ENCODE data around the gene IRF4.
"Not testable (repeated sequence)": the region's sequence is repeated elsewhere in the genome, so short reads cannot be mapped to it uniquely, and the experiment has no call there.

The IRF4 gene

DNA sequence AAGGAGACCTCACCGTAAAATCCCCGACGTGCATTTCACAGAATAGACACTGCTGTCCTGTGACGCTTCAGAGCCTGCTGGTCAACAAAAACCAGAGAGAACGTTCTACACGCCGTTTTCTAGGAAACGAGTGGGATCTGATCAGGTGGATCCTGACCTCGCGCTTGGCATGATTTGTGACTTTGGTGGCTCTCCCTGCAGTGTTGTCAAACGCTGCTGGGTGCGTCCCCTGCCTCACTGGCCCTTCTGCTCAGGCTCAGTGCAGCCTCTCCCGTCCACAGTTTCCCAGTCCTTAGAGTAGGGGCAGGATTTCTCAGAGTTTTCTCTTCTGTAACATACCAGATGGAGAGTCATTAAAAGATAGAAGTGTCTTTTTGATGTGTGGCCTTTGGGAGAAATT lies 27.6 kb upstream of the IRF4 start:
- DNase-seq: no peak

DNA sequence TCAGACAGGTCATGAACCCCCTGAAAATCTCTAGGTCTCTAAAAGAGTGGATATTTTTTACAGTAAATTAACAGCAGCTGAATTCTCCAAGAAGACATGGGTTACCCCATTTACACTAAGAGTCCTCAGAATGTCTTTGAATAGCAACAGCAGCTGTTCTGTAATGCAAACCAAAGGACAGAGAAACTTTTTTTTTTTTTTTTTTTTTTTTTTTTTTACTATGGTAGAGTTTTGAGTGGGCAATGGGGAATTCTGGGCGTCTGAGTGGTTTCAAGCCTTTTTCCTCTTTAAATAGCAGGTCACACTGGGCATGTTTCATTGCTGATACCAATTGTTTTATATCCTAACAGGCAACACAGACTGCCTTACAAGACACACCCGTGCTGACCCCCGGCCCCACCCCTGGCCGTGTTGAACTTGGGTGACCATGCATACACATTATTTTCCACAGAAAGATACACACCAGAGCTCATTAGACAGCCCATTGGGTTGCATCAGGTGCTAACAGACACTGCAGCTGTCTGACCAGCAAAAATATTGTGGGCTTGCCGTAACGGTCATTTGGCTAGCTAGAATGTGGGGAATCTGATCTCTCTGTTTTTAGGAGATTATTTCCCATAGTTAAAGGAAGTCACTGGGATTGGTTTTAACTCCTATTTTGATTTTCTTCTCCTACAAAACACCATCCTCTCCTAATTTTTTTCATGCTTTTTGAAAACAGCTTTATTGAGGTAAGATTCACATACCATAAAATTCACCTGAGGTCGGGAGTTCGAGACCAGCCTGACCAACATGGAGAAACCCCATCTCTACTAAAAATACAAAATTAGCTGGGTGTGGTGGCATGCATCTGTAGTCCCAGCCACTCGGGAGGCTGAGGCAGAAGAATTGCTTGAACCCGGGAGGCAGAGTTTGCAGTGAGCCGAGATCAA lies 26.7 kb upstream of the IRF4 start:
- in situ Hi-C loops (cut with MboI; ENCODE audit: low pct_unique_long_range_greater_than_20kb, low sequenced_read_pairs): no loop called here
- no peak for DNase-seq

More for the DNA sequence above, 27.6 kb upstream of the IRF4 start:
- in situ Hi-C loops (cut with MboI; ENCODE audit: low pct_unique_long_range_greater_than_20kb, low sequenced_read_pairs): no loop called here

DNA sequence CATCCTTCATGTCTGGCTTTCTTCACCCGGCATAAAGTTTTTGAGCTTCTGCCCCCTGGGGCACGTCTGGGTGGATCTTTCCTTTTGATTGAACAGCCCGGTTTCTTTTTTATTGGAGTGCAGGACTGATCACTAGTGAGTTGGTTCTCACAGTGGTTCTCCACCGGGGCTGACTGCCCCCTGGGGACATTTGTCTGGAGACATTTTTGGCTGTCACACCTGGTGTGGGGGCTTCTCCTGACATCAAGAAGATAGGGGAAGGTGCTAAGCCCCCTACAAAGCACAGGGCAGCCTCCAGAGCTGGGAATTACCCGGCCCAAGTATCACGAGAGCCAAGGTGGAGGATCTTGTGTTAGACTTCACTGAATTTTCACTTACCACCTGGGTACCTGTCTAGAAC lies 25.7 kb upstream of the IRF4 start:
- in situ Hi-C loops (cut with MboI; ENCODE audit: low pct_unique_long_range_greater_than_20kb, low sequenced_read_pairs): no loop called here
- no peak for DNase-seq

DNA sequence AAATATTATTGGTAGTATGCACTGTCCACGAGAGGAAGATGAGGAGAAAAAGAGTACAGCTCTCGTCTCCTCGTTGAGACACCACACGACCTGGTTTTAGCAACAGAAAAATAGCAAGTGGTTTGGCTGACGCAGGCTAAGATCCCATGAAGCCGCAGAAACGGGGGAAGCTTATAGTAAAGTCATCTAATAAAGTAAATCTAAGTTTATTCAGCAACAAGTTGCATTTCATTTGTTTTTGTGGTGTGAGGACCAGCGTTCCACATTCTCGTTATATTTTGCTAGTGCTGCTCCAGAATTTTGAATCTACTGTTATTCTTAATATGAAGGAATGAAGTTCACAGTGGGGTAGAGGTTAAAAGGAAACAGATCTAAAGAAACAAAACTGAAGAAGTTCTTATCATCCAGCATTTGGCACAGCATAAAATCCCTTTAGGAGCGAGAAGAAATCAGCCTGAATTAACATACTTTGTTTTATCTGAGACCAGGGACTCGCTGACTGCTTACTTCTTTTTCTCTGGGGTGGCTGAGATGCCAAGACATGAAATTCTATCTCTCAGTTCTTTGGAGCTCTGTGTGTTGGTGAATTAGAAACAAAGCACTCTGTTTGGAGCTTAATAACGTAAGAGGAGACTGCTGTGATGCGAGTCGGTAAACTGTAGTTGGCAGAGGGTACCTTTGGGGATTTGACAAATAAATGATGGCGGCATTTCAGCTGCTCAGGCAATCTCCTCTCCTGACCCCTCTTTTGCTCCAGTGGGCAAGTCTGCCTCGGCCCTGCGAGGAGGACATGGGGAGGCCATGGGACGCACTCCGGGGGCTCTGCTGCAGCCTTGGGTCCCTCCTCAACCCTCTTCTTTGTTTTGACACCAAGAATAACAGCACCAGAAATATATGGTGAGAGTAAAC lies 24.9 kb upstream of the IRF4 start:
- DNase-seq: no peak
- in situ Hi-C loops (cut with MboI; ENCODE audit: low pct_unique_long_range_greater_than_20kb, low sequenced_read_pairs): no loop called here

DNA sequence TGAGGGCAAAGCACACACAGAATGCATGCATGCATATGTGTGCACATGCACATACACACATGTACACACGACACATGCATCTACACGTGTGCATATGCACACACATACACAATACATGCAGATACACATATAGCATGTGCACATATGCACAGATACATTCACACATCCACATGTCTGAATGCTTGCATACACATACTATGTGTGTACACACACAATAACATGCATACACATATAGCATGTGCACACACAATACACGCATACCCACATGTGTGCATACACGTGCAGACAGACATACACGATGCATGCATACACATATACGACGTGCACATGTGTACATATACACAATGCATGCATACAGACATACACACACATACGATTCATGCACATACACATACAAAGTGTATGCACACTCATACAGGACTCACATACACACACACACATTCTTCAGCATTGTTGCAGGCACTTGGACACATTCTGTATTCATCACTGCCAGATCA lies 24.2 kb upstream of the IRF4 start:
- no peak for DNase-seq
- in situ Hi-C loops (cut with MboI; ENCODE audit: low pct_unique_long_range_greater_than_20kb, low sequenced_read_pairs): no loop called here

DNA sequence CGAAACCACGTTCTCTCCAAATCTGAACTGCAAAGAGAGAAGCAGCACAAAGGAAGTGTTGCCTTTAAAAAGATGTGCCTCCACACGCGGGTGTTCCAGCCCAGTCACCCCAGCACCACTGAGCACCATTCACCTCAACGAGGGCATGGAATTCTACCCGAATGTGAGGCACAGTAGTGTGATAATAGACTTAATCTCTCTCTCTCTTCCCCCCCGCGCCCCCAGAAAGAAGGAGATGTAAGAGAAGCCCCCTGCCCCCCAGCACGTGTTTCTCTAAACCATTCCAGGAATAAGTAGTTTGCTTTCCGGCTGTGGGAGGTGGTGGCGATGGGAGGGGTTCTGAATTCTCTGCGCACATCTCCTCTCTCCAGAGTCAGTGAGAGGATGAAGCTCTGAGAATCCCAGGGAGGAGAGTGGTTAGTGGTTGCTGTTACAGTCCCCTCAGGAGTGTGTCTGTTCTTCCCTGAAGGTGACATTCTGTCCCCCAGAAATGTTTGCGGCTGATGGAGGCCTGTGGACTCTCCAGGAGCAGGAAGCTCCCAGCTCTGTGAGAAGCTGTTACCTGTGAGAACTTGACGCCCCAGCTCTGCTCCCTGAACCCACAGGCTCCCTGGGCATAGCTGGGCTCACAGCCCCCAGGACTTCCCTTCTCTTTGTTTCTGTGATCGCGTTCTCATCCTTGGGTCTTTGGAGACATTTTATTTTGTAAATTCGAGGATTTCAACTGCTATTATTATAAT lies 23.5 kb upstream of the IRF4 start:
- DNase-seq: no peak
- in situ Hi-C loops (cut with MboI; ENCODE audit: low pct_unique_long_range_greater_than_20kb, low sequenced_read_pairs): no loop called here

DNA sequence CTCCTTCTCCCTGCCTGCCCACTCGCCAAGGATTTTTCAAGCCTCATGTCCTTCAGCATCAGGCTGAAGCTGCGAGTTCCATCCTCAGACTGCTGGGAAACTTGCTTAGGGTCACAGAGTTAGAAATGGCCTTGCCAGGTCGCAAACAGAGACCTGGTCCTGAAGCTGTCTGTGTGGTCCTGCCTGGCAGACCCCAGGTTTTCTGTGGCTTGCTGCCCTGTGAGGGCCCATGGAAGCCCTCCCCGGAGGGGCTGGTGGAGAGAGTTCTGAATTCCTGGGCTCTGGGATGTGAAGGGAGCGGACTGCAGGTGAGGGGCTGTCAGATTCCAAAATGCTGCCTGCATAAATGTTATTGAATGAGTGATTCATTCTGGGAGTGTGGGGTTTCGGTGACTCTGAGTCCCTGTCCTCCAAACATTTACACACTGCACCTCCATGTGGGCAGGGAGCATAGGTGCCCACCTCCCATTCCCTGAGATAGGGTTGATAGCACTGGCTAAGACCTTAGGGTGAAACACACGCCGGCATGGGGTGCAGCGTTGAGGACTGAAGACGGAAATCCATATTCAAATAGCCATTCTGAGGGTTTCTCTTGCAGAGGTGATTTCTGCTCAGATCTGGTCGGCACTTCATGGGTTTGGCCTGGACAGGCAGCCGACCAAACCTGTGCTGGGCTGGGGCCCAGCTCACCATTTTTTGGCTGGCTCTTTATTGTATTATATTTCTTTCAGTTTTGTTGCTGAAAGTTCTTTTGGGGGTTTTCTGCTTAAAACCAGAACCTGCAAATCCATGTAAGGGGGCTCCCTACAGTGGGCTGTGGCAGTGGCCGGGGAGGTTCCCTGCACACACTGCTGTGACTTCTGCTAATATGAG lies 21.8 kb upstream of the IRF4 start:
- in situ Hi-C loops (cut with MboI; ENCODE audit: low pct_unique_long_range_greater_than_20kb, low sequenced_read_pairs): no loop called here
- no peak for DNase-seq

DNA sequence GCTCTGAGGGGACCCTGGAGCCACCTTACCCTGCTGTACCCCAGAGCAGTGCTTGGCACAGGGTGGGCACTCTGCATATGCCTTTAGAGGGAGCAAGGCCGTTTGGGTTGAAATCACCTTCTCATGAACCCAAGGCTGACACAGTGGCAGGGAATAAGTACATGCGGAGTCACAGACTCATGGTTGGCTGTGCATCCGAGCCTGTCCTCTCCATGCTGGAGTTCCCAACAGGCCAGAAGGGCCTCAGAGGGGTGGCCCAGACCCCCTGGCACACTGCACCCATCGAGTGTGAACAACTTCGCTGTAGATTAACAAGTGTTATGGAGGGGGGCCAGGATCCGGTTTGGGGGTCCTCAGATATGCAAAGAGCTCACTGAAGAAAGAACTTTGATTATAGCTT lies 21.0 kb upstream of the IRF4 start:
- no peak for DNase-seq
- in situ Hi-C loops (cut with MboI; ENCODE audit: low pct_unique_long_range_greater_than_20kb, low sequenced_read_pairs): no loop called here

DNA sequence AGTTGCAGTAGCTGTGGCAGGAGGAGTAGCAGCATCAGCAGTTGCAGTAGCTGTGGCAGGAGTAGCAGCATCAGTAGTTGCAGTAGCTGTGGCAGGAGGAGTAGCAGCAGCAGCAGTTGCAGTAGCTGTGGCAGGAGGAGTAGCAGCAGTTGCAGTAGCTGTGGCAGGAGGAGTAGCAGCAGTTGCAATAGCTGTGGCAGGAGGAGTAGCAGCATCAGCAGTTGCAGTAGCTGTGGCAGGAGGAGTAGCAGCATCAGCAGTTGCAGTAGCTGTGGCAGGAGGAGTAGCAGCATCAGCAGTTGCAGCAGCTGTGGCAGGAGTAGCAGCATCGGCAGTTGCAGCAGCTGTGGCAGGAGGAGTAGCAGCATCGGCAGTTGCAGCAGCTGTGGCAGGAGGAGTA lies 19.7 kb upstream of the IRF4 start:
- DNase-seq; in situ Hi-C loops (cut with MboI; ENCODE audit: low pct_unique_long_range_greater_than_20kb, low sequenced_read_pairs): not testable (repeated sequence)

DNA sequence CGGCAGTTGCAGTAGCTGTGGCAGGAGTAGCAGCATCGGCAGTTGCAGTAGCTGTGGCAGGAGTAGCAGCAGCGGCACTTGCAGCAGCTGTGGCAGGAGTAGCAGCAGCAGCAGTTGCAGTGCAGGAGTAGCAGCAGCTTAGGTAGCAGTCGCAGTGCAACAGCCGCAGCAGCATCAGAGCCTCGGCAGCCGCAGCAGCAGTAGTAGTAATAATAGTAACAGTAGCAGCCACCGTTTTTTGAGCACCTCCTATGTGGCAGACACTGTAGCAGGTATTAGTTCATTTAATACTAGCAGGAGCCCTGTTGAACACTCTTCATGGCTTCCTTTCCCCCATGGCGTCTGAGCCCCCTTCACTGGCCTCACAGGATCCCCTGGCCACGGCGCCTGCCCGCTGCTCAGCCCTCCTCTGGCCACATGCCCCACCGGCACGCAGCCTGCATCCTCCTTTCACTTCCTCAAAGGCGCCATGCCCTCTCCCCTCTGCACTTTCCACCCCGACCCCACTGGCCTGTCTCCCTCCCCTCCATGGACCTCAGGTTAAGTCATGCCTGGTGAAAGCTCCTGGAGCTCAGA lies 19.1 kb upstream of the IRF4 start:
- in situ Hi-C loops (cut with MboI; ENCODE audit: low pct_unique_long_range_greater_than_20kb, low sequenced_read_pairs): no loop called here
- DNase-seq: peak; percentile 51

DNA sequence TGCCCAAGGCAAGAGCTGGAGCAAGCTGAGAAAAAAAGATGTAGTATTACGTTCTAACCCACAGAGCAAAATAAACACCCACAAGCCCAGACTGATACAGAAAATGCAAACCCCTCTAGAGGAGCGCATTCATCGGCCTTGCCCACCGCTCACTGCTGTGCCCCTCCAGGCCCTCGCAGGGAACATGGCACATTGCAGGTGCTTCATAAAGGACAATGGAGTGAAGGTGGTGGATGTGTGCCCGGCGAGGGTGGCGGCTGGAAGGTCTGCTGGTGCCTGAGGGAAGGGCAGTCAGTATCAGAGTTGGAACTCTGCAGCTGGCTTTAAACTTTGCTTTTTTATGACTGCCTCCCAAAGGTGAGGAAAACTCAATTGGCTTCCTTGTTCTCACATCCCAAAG lies 18.5 kb upstream of the IRF4 start:
- in situ Hi-C loops (cut with MboI; ENCODE audit: low pct_unique_long_range_greater_than_20kb, low sequenced_read_pairs): no loop called here
- no peak for DNase-seq

DNA sequence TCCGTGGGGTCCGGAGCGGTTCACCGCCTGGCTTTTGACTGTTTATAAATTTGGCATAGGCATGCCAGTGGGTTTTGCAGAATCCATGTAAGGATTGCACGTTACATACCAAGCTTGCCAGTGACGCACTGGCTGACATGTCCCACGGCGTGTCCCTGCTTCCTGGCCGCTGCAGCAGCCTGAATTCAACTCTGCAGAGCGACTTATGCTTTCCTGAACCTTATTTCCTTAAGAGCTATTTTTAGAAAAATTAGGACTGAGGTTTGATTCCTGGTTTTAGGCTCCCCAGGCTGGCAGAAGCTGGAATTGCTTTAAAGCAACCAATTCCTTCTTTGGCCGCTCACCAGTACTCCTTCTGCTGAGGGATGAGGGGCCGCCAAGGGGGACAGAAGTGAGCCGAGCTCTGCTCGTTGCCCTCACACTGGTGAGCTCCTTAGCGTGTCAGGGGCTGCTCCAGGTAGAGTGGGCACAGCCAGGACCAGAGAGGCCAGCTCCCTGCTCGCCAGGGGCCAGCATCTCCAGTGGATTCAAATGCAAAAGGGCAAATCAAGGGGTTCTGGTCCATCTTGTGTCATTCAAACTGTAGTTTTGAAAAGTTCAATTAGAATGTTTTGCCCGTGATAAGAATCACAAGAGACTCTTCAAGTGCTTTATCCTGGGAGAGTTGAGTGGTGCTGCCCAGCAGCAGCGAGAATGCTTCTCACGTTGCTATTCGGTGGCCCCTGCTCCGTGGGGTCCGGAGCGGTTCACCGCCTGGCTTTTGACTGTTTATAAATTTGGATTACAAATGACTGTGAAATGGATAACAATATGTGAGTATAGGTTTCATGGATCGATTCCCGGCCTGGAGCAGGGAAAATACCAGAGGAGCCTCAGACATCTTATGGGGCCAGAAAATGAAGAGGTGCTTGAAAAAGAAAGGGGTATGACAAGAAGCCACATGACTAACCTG lies 17.5 kb upstream of the IRF4 start:
- DNase-seq: no peak
- in situ Hi-C loops (cut with MboI; ENCODE audit: low pct_unique_long_range_greater_than_20kb, low sequenced_read_pairs): no loop called here

DNA sequence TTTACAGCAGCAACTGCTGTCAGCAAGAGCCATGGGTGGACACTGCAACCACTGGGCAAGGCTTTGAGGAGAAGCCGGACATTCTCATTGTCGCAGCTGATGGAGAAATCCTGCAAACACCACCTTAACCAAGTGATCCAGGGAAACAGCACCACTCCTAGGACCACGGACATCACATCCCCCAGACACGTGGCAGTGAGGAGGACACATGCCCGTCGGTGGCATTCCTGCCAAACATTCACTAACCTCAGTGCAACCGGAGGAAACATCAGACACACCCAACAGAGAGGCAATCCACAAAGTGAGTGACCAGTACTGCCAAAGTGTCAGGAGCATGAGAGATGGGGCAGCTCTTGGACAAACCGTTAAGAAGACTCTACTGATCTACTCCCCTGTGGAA lies 16.6 kb upstream of the IRF4 start:
- no peak for DNase-seq
- in situ Hi-C loops (cut with MboI; ENCODE audit: low pct_unique_long_range_greater_than_20kb, low sequenced_read_pairs): no loop called here

DNA sequence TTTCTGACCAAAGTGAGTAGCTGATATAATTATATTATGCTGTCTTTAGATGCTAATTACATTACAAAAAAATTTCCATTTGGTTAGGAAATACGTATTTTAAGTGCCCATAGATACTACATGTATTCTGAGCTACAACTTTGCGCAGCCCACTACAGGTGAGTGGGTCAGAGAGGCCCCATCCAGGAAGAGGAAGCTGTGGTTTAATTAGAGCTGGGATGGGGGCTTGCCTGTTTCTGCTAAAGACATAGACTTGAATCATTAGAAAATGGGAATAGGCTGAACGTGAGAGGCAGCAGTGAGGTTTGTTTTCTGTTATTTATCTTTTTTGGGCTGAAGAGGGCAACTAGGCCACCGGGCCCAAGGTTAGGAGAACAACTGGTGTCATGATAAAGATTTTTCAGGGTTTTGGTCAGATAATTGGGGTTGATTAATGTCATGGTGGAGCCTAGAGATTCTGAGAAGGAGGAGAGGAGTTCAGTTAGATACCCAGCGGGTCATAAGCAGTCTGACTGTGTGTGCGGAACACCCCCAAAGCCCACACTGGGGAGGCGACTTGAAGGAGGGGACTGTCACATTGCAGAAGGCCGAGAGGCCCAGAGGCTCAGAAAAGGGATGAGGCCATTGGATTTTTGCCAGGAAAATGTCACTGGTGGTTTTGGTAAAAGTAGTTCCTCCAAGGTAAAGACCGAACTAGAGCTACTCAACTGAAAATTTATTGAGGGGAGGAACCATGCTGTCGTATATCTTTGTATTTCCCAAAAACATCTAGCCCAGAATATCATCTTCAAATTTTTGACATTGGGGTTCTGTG lies 14.5 kb upstream of the IRF4 start:
- in situ Hi-C loops (cut with MboI; ENCODE audit: low pct_unique_long_range_greater_than_20kb, low sequenced_read_pairs): no loop called here
- DNase-seq: peak; percentile 61

DNA sequence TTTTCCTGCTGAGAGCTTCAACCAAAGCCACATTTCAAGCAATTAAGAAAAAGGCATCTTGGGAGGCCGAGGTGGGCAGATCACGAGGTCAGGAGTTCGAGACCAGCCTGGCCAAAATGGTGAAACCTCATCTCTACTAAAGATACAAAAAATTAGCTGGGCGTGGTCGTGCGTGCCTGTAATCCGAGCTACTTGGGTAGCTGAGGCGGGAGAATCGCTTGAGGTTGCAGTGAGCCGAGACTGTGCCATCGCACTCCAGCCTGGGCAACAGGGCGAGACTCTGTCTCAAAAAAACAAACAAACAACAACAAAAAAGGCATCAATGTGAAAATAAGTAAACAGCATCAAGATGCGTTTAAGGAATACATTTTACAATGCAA lies 13.9 kb upstream of the IRF4 start:
- in situ Hi-C loops (cut with MboI; ENCODE audit: low pct_unique_long_range_greater_than_20kb, low sequenced_read_pairs); DNase-seq: not testable (repeated sequence)
